ENCODE results near the gene GARS1. TPM values are rescaled to one million over a fixed set of nuclear protein-coding genes. Genes with fewer than 3 reads are reported as not detected.

Gene GARS1
- total RNA-seq, 1 experiment from 2014 or later, result 274 TPM

DNA sequence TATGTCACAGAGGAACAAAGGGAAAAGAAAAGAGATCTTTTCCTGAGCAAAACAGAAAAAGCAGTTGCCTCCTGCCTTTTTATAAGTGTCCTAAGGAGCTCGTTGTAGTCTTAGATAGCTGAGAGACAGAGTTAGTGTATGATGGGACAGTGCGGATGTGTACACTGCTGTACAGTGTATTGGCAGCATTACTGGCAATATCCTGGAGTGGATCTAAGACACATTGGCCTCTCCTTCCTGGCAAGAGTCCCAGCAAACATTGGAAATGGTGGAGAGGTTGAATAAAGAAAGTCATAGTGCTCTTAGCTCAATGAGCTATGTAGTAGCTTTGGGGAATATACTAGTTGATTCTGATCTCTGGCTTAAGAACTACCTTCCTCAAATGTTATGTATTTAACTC lies 22.7 kb downstream of the GARS1 start:
- BruUV-seq (replicated peaks), result no TSS peak
- Histone ChIP-seq H3K9me3 (ENCODE audit: insufficient read depth, low read depth) (no peaks in the 10 kb centered on the region), H3K9me2 (ENCODE audit: insufficient read depth) (no peaks in the 10 kb centered on the region), H2AFZ (no peak overlapping the region), H3K27me3 (ENCODE audit: insufficient read depth, low read depth) (no peaks in the 10 kb centered on the region), H4K20me1 (ENCODE audit: insufficient read depth) (peaks cover 96% of the 10 kb centered on the region), H3F3A (ENCODE audit: insufficient read depth, low read depth) (peaks cover 25% of the 10 kb centered on the region), H3K4me3 (no peak overlapping the region), H3K4me2 (no peak overlapping the region), H3K79me2 (ENCODE audit: low read depth) (peaks cover 29% of the 10 kb centered on the region), H3K36me3 (ENCODE audit: low read depth) (peaks cover 83% of the 10 kb centered on the region), H3K27ac (no peak overlapping the region), H3K4me1 (replicated peaks; ENCODE audit: insufficient read depth) (no peaks in the 10 kb centered on the region)
- no peak for TF ChIP-seq EZH2 (IDR thresholded peaks at IDR 0.05; ENCODE audit: low read depth)
- TF ChIP-seq CTCF (conservative IDR thresholded peaks at IDR 0.05), result no peak
- no peak for DNase-seq
- ChIA-PET POLR2A (ENCODE audit: unreplicated experiment) (no interaction called here), CTCF (no interaction called here)
- intact Hi-C loops (cut with micrococcal nuclease; ENCODE audit: unreplicated experiment), result no loop called here

GRCh38 chr7:30618080-30618676 lies 23.5 kb downstream of the GARS1 start:
- Histone ChIP-seq H3K27me3 (ENCODE audit: insufficient read depth, low read depth) (no peaks in the 10 kb centered on the region), H3K9me3 (ENCODE audit: insufficient read depth, low read depth) (no peaks in the 10 kb centered on the region), H3K9me2 (ENCODE audit: insufficient read depth) (no peaks in the 10 kb centered on the region), H3K36me3 (ENCODE audit: low read depth) (peaks cover 84% of the 10 kb centered on the region), H3K79me2 (ENCODE audit: low read depth) (peaks cover 26% of the 10 kb centered on the region), H3K4me3 (no peak overlapping the region), H3K4me2 (no peak overlapping the region), H4K20me1 (ENCODE audit: insufficient read depth) (peaks cover 97% of the 10 kb centered on the region), H3K4me1 (replicated peaks; ENCODE audit: insufficient read depth) (no peaks in the 10 kb centered on the region), H2AFZ (no peak overlapping the region), H3K27ac (no peak overlapping the region), H3F3A (ENCODE audit: insufficient read depth, low read depth) (peaks cover 19% of the 10 kb centered on the region)
- BruUV-seq (replicated peaks), result no TSS peak
- CTCF ChIA-PET, result interaction anchor here (0.6 kb wide), 1 partner anchor 12 kb away, joined by 9 read pairs; no protein-coding TSS in a partner anchor
- intact Hi-C loops (cut with micrococcal nuclease; ENCODE audit: unreplicated experiment), result no loop called here
- no peak for TF ChIP-seq CTCF (conservative IDR thresholded peaks at IDR 0.05)
- TF ChIP-seq EZH2 (IDR thresholded peaks at IDR 0.05; ENCODE audit: low read depth), result no peak
- DNase-seq, result no peak
- POLR2A ChIA-PET (ENCODE audit: unreplicated experiment), result interaction anchor here (0.6 kb wide), 2 partner anchors 13 to 46 kb away, joined by 4 to 8 read pairs; no protein-coding TSS in a partner anchor

GRCh38 chr7:30618961-30619360 lies 24.3 kb downstream of the GARS1 start:
- intact Hi-C loops (cut with micrococcal nuclease; ENCODE audit: unreplicated experiment), result no loop called here
- Histone ChIP-seq H3K9me3 (ENCODE audit: insufficient read depth, low read depth) (no peaks in the 10 kb centered on the region), H3K4me3 (no peak overlapping the region), H3K27me3 (ENCODE audit: insufficient read depth, low read depth) (no peaks in the 10 kb centered on the region), H3F3A (ENCODE audit: insufficient read depth, low read depth) (peaks cover 19% of the 10 kb centered on the region), H3K36me3 (ENCODE audit: low read depth) (peaks cover 84% of the 10 kb centered on the region), H2AFZ (no peak overlapping the region), H3K79me2 (ENCODE audit: low read depth) (peaks cover 19% of the 10 kb centered on the region), H3K4me2 (no peak overlapping the region), H3K4me1 (replicated peaks; ENCODE audit: insufficient read depth) (no peaks in the 10 kb centered on the region), H4K20me1 (ENCODE audit: insufficient read depth) (peaks cover 97% of the 10 kb centered on the region), H3K27ac (no peak overlapping the region), H3K9me2 (ENCODE audit: insufficient read depth) (no peaks in the 10 kb centered on the region)
- DNase-seq, result no peak
- TF ChIP-seq CTCF (conservative IDR thresholded peaks at IDR 0.05), result no peak
- POLR2A ChIA-PET (ENCODE audit: unreplicated experiment), result interaction anchor here (0.6 kb wide), 1 partner anchor 14 kb away, joined by 4 read pairs; no protein-coding TSS in a partner anchor
- CTCF ChIA-PET, result interaction anchor here (0.6 kb wide), 2 partner anchors 13 to 454 kb away, joined by 5 to 9 read pairs; no protein-coding TSS in a partner anchor
- no TSS peak for BruUV-seq (replicated peaks)
